ENCODE results near the gene C1QTNF5. TPM values are rescaled to one million over a fixed set of nuclear protein-coding genes. Genes with fewer than 3 reads are reported as not detected.

The C1QTNF5 gene
- total RNA-seq, 1 experiment from 2014 or later = not detected

- ChIA-PET CTCF (interaction anchor here (0.5 kb wide), 1 partner anchor 352 kb away, joined by 3 read pairs; no protein-coding TSS in a partner anchor), POLR2A (no interaction called here)
- Histone ChIP-seq H3K27me3 (ENCODE audit: control insufficient read depth, insufficient read depth, low read length) (peaks cover 3% of the 10 kb centered on the region; the same call in 1 of the 2 replicates), H3K4me3 (ENCODE audit: low read depth in 2 of 2, low read length in 2 of 2) (no peak overlapping the region), H3K9me3 (ENCODE audit: control insufficient read depth, insufficient read depth, low read depth, low read length) (no peaks in the 10 kb centered on the region), H3K4me1 (ENCODE audit: control insufficient read depth, insufficient read depth, low read length) (peaks cover 16% of the 10 kb centered on the region), H3K36me3 (ENCODE audit: control insufficient read depth, insufficient read depth, low read length) (no peaks in the 10 kb centered on the region), H3K27ac (ENCODE audit: low read length) (no peak overlapping the region)
- intact Hi-C loops (cut with micrococcal nuclease; ENCODE audit: unreplicated experiment) = no loop called here
- BruUV-seq (replicated peaks) = no TSS peak
- ATAC-seq (no peak), DNase-seq (ENCODE audit: low read depth, low spot score) (no peak)
- no peak for TF ChIP-seq REST (IDR thresholded peaks at IDR 0.05; ENCODE audit: insufficient read depth in 1 of 2, low read depth in 2 of 2, low read length in 1 of 2)
- no peak for TF ChIP-seq TCF7L2 (IDR thresholded peaks at IDR 0.05; ENCODE audit: low read depth, low read length)
- no peak for TF ChIP-seq SIN3A (IDR thresholded peaks at IDR 0.05; ENCODE audit: borderline replicate concordance, insufficient read depth, low read depth, low read length)
- no peak for TF ChIP-seq POLR2AphosphoS5 (IDR thresholded peaks at IDR 0.05; ENCODE audit: low read depth, low read length)
- TF ChIP-seq CTCF (IDR thresholded peaks at IDR 0.05) = no peak
- in situ Hi-C loops (cut with HindIII; ENCODE audit: low pct_unique_long_range_greater_than_20kb, low sequenced_read_pairs) = no loop called here
Measured at GRCh38 chr11:119366690-119367620, 26.3 kb upstream of the C1QTNF5 start.

- TF ChIP-seq CTCF (IDR thresholded peaks at IDR 0.05) = no peak
- intact Hi-C loops (cut with micrococcal nuclease; ENCODE audit: unreplicated experiment) (no loop called here), in situ Hi-C loops (cut with HindIII; ENCODE audit: low pct_unique_long_range_greater_than_20kb, low sequenced_read_pairs) (no loop called here)
- BruUV-seq (replicated peaks) = no TSS peak
- Histone ChIP-seq H3K27me3 (ENCODE audit: control insufficient read depth, insufficient read depth, low read length) (peaks cover 3% of the 10 kb centered on the region; the same call in 1 of the 2 replicates), H3K4me3 (ENCODE audit: low read depth in 2 of 2, low read length in 2 of 2) (no peak overlapping the region), H3K4me1 (ENCODE audit: control insufficient read depth, insufficient read depth, low read length) (peaks cover 30% of the 10 kb centered on the region), H3K36me3 (ENCODE audit: control insufficient read depth, insufficient read depth, low read length) (no peaks in the 10 kb centered on the region), H3K9me3 (ENCODE audit: control insufficient read depth, insufficient read depth, low read depth, low read length) (no peaks in the 10 kb centered on the region), H3K27ac (ENCODE audit: low read length) (no peak overlapping the region)
- CTCF ChIA-PET = no interaction called here
- POLR2A ChIA-PET = no interaction called here
- DNase-seq (ENCODE audit: low read depth, low spot score) = no peak
- no peak for ATAC-seq
Measured at GRCh38 chr11:119365071-119365591, 24.4 kb upstream of the C1QTNF5 start.
